ENCODE data around the gene PRDM2.

DNA sequence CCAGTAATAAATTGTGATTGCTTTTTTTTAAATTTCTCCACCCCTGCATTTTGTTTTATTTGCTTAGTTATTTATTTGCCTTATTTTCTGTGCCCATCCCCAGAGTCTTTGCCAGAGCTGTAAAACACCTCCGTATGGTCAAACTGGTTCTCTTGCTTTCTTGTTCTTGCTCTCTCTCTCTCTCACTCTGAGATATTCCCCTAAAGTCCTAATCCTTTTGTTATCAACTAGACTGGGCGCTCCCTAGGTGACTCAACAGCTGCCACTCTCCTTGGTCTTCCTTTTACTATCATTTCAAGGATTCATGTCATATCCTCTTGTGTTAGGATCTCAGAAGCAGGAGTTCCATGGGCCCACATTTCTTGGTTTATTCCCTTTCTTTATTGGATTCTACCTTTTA lies 160.0 kb downstream of the PRDM2 start:
- TF ChIP-seq, protein P1, sequence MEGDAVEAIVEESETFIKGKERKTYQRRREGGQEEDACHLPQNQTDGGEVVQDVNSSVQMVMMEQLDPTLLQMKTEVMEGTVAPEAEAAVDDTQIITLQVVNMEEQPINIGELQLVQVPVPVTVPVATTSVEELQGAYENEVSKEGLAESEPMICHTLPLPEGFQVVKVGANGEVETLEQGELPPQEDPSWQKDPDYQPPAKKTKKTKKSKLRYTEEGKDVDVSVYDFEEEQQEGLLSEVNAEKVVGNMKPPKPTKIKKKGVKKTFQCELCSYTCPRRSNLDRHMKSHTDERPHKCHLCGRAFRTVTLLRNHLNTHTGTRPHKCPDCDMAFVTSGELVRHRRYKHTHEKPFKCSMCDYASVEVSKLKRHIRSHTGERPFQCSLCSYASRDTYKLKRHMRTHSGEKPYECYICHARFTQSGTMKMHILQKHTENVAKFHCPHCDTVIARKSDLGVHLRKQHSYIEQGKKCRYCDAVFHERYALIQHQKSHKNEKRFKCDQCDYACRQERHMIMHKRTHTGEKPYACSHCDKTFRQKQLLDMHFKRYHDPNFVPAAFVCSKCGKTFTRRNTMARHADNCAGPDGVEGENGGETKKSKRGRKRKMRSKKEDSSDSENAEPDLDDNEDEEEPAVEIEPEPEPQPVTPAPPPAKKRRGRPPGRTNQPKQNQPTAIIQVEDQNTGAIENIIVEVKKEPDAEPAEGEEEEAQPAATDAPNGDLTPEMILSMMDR (IDR thresholded peaks at IDR 0.05; ENCODE audit: insufficient read depth, low read length, poor library complexity, severe bottlenecking) = no peak
- TF ChIP-seq EZH2phosphoT487 (conservative IDR thresholded peaks at IDR 0.05; ENCODE audit: low read length) = no peak

Data from SU-DHL-6 (cell line).